GM19035 (cell line): ENCODE results near the gene KRTAP5-11.
"Not testable (repeated sequence)": the region's sequence is repeated elsewhere in the genome, so short reads cannot be mapped to it uniquely, and the experiment has no call there.

Source experiments
- ATAC-seq: cut with Tn5 transposase; IDR thresholded peaks from one replicate; pipeline ENCODE4 v1.9.1; 2021; ENCODE audit not compliant: unreplicated experiment

KRTAP5-11 gene

DNA sequence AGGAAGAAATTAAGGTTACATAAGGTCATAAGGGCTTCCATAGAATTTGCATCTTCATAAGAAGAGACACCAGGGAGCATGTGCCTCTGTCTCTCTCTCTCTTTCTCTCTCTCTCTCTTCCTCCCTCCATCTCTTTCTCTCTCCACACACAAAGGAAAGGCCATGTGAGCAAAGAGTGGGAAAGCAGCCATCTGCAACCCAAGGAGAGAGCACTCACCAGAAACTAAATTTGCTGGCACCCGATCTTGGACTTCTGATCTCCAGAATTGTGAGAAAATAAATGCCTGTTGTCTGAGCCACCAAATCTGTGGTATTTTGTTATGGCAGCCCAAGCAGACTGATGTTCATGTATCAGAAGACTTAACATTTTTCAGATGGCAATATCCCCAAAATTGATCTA is 23.7 kb downstream of the KRTAP5-11 start:
- no peak for ATAC-seq

DNA sequence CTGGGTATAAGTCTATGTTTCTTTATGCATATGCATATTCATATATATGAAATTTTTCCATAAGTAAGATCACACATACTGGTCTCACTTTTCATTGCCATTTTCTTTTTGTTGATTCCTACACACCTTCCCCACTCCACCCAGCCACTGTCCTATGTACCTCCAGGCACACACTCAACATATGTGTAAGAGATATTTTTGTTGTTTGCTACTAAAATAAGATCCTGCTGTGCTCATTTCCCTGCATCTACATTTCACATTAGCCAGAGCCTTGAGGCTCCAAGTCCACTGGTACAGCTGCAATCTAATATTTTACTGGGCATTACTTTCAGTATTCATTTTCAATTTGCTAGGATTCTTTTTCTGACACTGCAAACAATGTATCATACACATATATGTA is 25.4 kb downstream of the KRTAP5-11 start:
- ATAC-seq = no peak

DNA sequence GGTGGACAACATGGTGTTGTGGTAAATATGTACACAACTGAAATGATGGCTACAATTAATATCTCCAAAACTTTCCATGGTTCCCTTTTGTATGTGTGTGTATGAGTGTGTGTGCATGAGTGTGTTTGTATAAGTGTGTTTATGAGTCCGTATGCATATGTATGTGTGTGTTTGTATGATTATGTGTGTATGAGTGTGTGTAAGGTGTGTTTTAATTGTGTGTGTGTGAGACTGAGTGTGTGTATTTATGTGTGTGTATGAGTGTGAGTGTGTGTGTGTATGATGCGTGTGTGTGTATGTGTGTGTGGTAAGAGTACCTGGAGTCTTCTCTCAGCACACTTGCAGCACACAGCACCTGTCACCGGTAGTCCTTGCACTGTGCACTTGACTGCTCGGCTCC is 26.7 kb downstream of the KRTAP5-11 start:
- no peak for ATAC-seq

DNA sequence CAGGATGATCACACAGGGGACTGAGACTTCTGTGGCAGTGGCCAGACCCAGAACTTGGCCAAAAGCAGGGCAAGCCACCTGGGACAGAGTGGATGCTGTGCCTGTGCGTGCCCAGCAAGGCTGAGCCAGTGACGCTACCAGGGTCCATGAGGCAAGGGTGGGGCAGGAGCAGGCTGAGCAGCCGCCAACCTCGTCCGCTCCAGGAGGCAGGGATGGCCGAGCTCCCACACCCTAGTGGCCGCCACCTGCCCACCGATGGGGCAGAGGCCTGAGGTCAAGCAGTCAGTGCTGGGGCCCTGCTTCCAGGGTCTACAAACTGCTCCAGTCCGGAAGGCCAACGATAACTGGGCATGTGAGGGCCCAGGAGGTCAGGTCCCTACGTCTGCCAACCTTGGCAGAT is 27.2 kb downstream of the KRTAP5-11 start:
- no peak for ATAC-seq

DNA sequence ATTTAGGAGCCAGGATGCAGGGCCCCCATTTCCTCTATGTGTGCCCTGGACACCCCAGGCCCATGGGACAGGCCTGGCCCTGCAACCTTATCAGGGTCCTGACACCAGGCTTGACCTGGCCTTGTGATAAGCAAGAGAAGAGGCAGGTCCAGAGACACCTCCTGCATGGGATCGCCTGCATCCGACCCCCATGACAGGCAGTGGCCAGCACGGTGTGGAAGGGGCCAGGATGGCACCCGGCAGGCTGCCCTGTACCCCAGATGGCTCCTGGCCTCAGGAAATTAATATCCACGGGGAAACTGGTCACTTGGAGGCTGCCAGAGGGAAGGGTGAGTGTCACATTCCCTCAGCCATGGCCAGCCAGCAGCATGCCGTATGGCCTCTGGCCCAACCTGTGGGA is 27.7 kb downstream of the KRTAP5-11 start:
- no peak for ATAC-seq

DNA sequence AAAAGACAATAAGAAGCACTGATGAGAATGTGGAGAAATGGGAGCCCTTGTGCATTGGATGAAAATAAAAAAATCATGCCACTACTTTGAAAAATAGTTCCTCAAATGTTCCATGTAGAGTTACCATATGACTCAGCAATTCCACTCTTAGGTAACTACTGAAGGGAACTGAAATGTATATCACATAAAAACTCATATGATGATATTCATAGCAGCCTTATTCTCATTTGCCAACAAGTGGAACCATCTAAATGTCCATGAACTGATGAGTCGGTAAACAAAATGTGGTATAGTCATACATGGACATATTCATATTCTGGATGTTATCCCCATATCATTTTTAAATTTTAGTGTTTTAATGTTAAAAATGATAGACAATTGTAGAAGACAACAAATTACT is 31.0 kb downstream of the KRTAP5-11 start:
- ATAC-seq = no peak

DNA sequence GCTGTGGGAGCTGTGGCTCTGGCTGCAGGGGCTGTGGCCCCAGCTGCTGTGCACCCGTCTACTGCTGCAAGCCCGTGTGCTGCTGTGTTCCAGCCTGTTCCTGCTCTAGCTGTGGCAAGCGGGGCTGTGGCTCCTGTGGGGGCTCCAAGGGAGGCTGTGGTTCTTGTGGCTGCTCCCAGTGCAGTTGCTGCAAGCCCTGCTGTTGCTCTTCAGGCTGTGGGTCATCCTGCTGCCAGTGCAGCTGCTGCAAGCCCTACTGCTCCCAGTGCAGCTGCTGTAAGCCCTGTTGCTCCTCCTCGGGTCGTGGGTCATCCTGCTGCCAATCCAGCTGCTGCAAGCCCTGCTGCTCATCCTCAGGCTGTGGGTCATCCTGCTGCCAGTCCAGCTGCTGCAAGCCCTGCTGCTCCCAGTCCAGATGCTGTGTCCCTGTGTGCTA is 33.9 kb downstream of the KRTAP5-11 start:
- ATAC-seq = no peak

DNA sequence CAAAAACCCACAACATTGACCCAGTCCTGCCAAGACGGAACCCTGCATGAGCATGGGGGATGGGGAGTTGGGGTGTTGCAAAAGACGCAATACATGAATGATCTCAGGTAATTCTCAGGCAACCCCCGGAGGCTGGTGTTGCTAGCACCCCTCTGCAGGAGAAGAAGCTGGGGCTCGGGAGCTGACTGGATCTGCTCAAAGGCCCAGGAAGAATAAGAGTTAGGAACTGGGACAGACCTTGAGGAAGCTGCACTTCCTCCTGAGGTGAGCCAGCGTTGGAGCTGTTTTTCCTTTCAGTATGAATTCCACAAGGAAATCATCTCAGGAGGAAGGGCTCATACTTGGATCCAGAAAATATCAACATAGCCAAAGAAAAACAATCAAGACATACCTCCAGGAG is 34.6 kb downstream of the KRTAP5-11 start, which contains the start of gene KRTAP5-9:
Gene KRTAP5-9 (plus strand): TSS at position 301 of the 400 bp plus-strand sequence. CDS start 238 bp downstream, outside the sequence.
- no peak for ATAC-seq

DNA sequence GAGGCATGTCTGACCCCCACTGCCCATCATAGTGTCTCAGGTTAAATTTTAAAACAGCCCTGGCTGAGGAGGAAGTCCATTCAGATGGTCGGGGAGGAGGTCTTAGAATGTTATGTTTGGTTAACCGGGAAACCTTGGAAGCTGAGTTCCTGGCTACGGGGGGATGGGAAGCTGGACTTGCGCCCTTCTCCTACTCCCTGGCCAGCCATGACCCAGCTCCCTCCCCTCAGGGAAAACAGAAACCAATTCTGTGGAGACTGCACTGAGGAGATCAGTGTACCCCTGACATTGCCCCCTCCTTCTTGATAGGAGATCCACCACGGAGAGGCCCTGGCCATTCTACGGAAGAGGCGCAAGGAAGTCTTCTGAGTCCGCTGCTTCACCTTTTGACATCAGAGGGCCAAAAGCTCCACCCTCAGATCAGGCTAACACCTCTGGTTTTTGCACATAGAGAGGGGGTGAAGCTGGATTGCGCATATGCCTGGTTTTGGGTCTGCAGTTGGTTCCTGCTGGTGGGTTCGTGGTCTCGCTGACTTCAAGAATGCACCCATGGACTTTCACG is 37.2 kb downstream of the KRTAP5-11 start:
- ATAC-seq = no peak

DNA sequence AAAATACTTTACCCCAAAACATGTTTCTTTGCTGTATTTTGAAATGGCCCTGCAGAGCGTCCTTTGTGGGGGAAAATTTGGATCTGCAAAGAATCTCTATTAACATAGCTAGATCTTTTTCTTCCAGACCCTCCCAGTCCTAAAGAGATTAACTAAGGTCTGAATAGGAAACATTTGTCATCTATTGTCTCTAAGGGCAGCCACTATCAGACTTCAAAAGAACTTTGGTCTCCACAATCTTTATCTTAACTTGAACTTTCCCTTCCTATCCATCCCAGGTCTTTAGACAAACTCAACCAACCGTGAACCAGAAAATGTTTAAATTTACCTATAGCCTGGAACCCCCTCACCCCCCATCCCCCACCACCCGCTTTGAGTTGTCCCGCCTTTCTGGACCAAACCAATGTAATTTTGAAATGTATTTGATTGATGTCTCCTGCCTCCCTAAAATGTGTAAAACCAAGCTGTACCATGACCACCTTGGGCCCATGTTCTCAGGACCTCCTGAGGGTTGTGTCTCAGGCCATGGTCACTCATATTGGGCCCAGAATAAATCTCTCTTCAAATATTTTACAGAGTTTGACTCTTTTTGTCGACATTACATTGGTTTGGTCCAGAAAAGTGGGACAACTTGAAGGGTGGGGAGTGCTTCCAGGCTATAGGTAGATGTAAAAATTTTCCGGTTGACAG is 38.0 kb downstream of the KRTAP5-11 start:
- no peak for ATAC-seq

DNA sequence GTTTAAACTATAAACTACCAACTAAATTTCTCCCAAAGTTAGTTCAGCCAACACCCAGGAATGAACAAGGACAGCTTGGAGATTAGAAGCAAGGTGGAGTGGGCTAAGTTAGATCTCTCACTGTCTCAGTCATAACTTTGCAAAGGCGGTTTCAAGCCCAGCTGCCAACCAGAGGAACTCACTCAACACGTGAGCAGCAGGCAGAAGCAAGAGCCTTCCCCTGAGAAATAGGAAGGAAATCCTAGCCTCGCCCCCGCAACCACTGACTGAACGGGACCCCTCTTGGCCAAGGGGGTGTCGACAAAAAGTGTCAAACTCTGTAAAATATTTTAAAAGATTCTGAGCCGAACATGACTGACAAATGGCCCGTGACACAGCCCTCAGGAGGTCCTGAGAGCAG is 38.8 kb downstream of the KRTAP5-11 start:
- no peak for ATAC-seq

DNA sequence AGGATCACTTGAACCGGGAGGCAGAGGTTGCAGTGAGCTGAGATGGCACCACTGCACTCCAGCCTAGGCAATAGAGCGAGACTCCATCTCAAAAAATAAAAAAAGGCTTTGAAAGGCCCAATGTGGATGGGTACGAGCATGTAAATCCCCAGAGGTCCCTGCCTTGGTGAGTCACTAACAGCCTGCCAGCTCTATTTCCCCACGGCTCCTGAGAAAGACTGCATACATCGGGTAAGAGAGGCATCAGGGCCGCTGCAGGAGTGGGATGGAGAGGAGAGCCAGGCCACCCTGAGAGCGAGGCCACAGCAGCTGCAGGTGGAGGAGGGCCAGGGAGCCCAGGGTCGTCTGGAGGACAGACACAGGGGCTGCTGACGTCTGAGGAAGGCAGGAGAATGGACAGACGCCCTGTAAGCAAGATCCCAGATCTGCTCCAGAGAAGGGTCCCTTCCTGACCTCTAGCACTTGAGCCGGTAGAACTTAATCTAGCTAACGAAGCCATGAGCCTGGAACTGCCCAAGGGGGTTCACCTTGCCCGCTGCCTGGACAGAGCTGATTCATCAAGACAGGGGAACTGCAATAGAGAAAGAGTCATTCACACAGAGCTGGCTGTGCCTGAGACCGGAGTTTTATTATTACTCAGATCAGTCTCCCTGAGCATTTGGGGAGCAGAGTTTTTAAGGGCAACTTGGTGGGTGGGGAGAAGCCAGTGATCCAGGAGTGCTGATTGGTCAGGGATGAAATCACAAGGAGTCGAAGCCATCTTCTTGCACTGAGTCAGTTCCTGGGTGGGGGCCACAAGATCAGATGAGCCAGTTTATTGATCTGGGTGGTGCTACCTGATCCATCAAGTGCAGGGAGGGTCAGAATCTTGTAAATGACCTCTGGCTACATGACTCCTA is 39.5 kb downstream of the KRTAP5-11 start:
- no peak for ATAC-seq

DNA sequence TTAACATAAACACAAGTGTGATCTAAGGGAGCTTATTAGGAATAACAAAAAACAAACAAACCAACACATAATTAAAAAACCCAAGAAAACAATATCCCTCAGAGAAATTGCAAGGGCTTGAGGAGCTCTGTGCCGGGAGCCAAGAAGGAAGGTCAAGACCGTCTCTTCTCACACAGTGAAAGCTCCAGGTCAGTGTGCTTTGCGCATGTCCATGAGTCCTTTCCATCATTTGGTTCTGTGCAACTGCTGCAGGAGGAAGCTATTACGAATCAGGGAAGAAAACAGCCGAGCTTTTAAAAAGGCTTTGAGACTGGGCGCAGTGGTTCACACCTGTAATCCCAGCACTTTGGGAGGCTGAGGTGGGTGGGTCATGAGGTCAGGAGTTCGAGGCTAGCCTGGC is 40.3 kb downstream of the KRTAP5-11 start:
- no peak for ATAC-seq

DNA sequence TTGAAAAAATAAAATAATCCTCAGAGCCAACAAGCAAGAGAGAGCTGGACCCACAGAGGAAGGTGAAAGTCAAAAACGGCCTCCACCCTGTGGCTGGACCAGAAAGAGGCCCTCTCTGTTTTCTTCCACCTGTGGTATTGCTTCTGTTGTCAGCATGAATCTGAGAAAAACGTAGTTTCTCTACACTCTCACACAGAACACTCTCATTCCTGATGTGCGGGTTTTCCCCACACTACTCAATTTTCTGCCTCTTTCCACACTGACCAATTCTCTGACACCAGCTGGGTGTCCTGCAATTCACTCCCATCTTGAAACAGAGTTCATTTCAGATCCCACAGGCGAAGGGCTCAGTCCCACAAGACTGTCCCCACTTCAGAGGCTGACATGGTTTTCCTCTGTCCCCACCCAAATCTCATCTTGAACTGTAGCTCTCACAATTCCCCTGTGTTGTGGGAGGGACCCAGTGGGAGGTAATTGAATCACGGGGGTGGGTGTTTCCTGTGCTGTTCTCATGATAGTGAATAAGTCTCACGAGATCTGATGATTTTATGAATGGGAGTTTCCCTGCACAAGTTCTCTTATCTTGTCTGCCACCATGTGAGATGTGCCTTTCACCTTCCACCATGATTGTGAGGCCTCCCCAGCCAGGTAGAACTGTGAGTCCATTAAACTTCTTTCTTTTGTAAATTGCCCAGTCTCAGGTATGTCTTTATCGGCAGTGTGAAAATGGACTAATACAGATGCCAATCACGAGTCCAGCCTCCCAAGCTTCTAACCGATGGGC is 42.0 kb downstream of the KRTAP5-11 start:
- ATAC-seq = peak; percentile 55

DNA sequence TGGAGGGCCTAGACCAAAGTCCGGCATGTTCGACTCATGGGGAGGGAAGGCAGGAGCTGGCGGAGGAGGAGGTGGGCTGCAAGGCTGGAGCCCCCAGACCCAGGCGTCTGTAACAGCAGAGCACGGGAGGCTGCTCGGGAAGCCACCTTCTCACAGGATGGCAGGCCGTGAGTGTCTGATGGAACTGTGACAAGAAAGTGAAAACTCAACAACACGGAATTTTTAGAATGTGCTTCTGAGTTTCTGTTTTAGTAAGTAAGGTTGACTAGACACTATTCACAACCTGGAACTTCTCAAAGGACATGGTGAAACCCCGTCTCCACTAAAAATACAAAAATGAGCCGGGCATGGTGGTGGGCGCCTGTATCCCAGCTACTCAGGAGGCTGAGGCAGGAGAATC is 42.7 kb downstream of the KRTAP5-11 start:
- ATAC-seq = not testable (repeated sequence)

DNA sequence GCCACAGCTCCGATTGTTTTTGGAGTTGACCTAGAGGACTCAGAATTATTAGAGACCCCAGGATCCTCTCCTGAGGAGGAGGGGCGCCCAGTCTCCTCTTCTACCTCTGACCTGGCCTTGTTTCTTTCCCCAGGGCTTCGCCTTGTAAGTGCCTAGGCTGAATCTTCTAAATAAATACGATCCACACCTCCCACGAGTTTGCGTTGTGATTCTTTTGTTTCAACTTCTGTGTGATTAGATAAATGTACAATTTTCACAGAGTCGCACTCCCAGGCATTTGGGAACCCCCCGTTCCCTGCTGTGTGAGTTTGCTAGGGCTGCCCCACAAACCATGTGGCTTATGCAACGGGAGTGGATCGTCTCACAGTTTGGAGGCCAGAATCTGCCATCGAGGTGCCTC is 43.7 kb downstream of the KRTAP5-11 start:
- ATAC-seq = no peak

DNA sequence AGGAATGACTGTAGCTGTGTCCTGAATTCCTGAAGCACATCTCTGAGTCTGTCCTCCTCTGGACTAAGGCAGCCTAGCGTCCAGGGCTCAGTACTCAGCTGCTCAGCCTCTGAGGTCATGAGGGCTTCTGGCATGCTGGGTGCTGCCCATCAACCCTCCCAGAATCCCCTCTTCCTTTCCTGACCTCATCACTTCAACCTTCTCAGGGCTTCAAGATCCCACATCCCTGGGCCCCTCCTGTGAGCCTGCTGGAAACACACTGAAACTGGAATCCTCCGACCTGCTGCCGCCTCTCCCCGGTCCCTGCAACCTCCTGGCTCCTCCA is 44.0 kb downstream of the KRTAP5-11 start:
- ATAC-seq = no peak

DNA sequence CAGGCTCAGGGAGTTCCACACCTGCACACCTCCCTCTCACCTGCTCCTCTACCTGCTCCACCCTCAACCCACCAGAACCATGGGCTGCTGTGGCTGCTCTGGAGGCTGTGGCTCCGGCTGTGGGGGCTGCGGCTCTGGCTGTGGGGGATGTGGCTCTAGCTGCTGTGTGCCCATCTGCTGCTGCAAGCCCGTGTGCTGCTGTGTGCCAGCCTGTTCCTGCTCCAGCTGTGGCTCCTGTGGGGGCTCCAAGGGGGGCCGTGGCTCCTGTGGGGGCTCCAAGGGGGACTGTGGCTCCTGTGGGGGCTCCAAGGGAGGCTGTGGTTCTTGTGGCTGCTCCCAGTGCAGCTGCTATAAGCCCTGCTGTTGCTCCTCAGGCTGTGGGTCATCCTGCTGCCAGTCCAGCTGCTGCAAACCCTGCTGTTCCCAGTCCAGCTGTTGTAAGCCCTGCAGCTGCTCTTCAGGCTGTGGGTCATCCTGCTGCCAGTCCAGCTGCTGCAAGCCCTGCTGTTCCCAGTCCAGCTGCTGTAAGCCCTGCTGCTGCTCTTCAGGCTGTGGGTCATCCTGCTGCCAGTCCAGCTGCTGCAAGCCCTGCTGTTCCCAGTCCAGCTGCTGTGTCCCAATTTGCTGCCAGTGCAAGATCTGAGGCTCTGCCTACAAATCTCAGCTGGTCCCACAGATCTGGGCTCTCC is 44.6 kb downstream of the KRTAP5-11 start, which contains the start of gene KRTAP5-8:
Gene KRTAP5-8 (plus strand): TSS at position 49 of the 689 bp plus-strand sequence. CDS start 31 bp downstream, at position 80.
- ATAC-seq = not testable (repeated sequence)

DNA sequence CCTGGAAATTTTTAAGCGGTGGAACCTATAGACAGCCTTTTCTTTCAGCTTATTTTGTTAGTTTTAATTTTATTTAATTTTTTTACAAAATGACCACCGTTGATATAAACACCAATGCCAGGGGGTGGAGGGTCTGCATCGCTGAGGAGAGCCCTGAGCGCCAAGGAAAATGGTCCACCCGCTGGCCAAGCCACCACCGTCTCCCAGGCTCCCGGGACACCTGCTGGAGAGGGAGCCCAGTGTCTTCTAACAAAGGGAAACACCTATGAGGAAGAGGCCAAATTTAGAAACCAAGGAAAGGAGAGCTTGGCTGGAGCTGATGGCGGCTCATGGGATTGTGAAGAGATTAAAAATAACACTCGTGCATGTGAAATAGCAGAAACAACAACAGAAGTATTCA is 45.1 kb downstream of the KRTAP5-11 start:
- no peak for ATAC-seq

DNA sequence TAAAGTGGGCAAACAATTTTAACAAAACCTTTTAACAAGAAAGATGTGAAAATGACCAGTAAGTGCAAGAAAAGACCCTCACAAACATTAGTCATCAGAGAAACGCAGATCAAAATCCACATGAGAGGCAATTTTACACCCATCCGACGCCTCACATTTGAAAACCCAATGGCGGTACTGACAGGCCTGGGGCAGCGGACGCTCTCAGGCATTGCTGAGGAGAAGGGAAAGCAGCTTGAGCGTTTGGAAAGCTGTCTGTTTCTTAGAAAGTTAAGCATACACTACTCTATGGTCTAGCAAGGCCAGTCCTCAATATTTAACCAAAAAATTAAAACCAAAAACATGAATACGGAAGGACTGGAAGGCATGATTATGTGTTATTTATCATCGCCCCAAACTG is 46.9 kb downstream of the KRTAP5-11 start:
- ATAC-seq = no peak
